ENCODE data around the gene KIF6.

KIF6 gene

DNA sequence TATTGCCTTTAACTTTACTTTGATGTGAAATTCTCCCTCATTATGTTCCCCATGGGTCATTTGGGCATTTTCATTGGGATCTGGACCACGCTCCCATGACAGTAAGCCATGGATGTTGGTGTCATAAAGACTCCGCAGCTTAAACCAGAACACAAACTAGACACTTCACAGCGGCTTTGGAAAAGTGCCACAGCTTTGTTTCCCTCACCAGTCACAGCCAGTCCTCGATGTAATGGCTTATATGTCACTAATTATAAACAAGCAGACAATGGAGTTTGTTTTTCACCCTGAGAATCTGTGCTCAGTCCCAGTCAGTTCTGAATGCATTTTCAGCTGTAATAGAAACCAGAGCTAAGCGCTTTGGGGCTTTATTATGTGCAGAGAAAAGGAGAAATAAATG, 43.8 kb upstream of the KIF6 start:
- Histone ChIP-seq H3K9me3 (ENCODE audit: control insufficient read depth, low read length) (no peaks in the 10 kb centered on the region), H3K4me2 (ENCODE audit: low read length) (no peak overlapping the region), H2AFZ (no peak overlapping the region), H3K4me3 (ENCODE audit: low read depth, low read length) (no peak overlapping the region), H3K27me3 (ENCODE audit: control insufficient read depth, insufficient read depth, low read length) (no peaks in the 10 kb centered on the region), H3K4me1 (no peaks in the 10 kb centered on the region), H3K36me3 (ENCODE audit: control insufficient read depth, insufficient read depth, low read length) (no peaks in the 10 kb centered on the region), H3K27ac (no peak overlapping the region), H3K9ac (no peak overlapping the region), H3K79me2 (no peaks in the 10 kb centered on the region)
- TF ChIP-seq CTCF (IDR thresholded peaks at IDR 0.05) = no peak

- H3K27me3 ChIP-seq (ENCODE audit: control insufficient read depth, insufficient read depth, low read length) = no peaks in the 10 kb centered on the region
- H3K36me3 ChIP-seq (ENCODE audit: control insufficient read depth, insufficient read depth, low read length) = no peaks in the 10 kb centered on the region
- H2AFZ ChIP-seq = no peak overlapping the region
- H3K9me3 ChIP-seq (ENCODE audit: control insufficient read depth, low read length) = no peaks in the 10 kb centered on the region
- no peaks in the 10 kb centered on the region for H3K4me1 ChIP-seq
- H3K9ac ChIP-seq = no peak overlapping the region
- H3K79me2 ChIP-seq = no peaks in the 10 kb centered on the region
- no peak overlapping the region for H3K4me2 ChIP-seq (ENCODE audit: low read length)
- TF ChIP-seq CTCF (IDR thresholded peaks at IDR 0.05) = no peak
- no peak overlapping the region for H3K27ac ChIP-seq
- no peak overlapping the region for H3K4me3 ChIP-seq (ENCODE audit: low read depth, low read length)
Measured at GRCh38 chr6:39765508-39766065, 40.4 kb upstream of the KIF6 start.

- Histone ChIP-seq H3K4me1 (no peaks in the 10 kb centered on the region), H3K27ac (no peak overlapping the region), H3K9me3 (ENCODE audit: control insufficient read depth, low read length) (no peaks in the 10 kb centered on the region), H3K79me2 (no peaks in the 10 kb centered on the region), H3K36me3 (ENCODE audit: control insufficient read depth, insufficient read depth, low read length) (no peaks in the 10 kb centered on the region), H3K4me3 (ENCODE audit: low read depth, low read length) (no peak overlapping the region), H3K4me2 (ENCODE audit: low read length) (no peak overlapping the region), H2AFZ (no peak overlapping the region), H3K27me3 (ENCODE audit: control insufficient read depth, insufficient read depth, low read length) (no peaks in the 10 kb centered on the region), H3K9ac (no peak overlapping the region)
- no peak for TF ChIP-seq CTCF (IDR thresholded peaks at IDR 0.05)
Measured at GRCh38 chr6:39760226-39760952, 35.2 kb upstream of the KIF6 start.

DNA sequence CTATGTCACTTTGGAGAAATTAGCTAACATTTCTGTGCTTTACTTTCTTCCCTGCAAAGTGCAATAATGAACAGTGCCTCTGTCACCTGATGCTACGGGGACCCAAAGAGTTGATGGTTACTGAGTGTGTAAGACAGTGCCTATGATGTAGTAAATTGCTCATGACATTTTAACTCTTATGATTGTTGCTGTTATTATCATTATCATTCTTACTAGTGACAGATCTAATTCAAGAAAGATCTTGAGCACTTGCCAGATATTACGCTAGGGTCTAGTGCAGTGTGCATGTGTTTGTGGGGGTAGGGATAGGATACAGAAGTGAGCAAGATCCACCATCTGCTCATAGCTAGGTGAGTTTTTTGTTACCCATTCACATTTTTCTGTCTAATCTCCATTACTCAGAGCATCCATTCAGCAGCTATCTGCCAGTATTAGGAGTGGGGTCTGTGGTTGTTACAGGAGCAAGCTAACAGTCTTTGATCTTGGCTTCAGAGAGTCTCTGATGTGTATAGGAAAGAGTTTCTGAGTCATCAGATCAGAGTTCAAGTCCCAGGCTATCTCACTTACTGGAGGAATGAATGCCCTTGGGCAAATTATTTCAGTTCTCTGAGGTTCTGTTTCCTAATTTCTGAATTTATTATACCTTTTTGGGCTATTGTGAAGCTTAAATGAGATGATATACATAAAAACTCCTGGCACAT, 33.8 kb upstream of the KIF6 start:
- Histone ChIP-seq H3K4me1 (no peaks in the 10 kb centered on the region), H3K27me3 (ENCODE audit: control insufficient read depth, insufficient read depth, low read length) (no peaks in the 10 kb centered on the region), H3K36me3 (ENCODE audit: control insufficient read depth, insufficient read depth, low read length) (no peaks in the 10 kb centered on the region), H3K9me3 (ENCODE audit: control insufficient read depth, low read length) (no peaks in the 10 kb centered on the region), H3K79me2 (no peaks in the 10 kb centered on the region), H3K4me2 (ENCODE audit: low read length) (no peak overlapping the region), H2AFZ (no peak overlapping the region), H3K9ac (no peak overlapping the region), H3K4me3 (ENCODE audit: low read depth, low read length) (no peak overlapping the region), H3K27ac (no peak overlapping the region)
- no peak for TF ChIP-seq CTCF (IDR thresholded peaks at IDR 0.05)
